Measurements from ENCODE around the gene PEAK1.

DNA sequence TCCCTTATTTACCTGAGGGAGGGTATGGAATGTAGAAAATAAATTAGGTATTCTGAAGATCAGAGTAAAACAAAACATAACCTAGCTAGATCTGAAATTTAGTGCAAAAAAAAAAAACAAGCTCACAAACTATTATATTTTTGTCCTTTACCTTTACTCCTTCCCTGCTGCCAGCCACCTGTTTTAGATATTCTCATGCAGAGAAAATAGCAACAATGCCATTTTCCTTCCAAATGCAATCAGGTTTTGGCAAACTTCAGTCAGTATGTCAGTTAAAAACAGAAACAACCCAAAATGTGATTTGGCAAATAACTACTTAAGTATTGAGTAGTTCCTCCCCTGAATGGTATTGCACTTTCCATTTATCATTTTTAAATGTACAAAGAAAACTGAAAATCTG is 35.8 kb downstream of the PEAK1 start:
- no peak for TF ChIP-seq MAX (IDR thresholded peaks at IDR 0.05; ENCODE audit: insufficient read depth, insufficient read length)
- TF ChIP-seq, protein P1, sequence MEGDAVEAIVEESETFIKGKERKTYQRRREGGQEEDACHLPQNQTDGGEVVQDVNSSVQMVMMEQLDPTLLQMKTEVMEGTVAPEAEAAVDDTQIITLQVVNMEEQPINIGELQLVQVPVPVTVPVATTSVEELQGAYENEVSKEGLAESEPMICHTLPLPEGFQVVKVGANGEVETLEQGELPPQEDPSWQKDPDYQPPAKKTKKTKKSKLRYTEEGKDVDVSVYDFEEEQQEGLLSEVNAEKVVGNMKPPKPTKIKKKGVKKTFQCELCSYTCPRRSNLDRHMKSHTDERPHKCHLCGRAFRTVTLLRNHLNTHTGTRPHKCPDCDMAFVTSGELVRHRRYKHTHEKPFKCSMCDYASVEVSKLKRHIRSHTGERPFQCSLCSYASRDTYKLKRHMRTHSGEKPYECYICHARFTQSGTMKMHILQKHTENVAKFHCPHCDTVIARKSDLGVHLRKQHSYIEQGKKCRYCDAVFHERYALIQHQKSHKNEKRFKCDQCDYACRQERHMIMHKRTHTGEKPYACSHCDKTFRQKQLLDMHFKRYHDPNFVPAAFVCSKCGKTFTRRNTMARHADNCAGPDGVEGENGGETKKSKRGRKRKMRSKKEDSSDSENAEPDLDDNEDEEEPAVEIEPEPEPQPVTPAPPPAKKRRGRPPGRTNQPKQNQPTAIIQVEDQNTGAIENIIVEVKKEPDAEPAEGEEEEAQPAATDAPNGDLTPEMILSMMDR (IDR thresholded peaks at IDR 0.05; ENCODE audit: extremely low read depth in 1 of 2, insufficient read depth in 1 of 2, low read depth in 1 of 2, low read length in 2 of 2): no peak
